ENCODE measurements around the gene ZBTB42. TPM values are rescaled to one million over a fixed set of nuclear protein-coding genes. Genes with fewer than 3 reads are reported as not detected.

Gene ZBTB42
- total RNA-seq, 1 experiment from 2014 or later = 6.1 TPM

DNA sequence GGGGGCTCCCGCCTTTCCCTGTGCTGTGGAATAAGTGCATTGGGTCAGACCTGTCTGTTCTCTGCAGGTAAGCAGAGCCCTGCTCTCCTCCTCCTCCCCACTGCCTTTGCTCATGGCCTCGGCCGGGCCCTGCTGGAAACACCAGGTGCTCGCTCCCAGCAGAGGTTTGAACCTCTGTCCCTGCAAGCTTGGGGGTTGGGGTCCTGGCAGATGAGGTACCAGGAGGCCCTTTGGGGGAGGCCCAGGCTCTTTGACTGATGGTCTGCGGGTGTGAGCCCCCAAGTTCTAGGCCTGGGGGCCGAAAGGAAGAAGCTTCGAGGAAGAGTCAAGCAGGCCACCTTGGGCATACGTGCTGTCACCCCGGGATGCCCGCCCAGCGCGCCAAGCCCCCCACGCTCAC, 42.1 kb downstream of the ZBTB42 start:
- no peak overlapping the region for H2BK15ac ChIP-seq (ENCODE audit: low read depth, low read length)
- no peaks in the 10 kb centered on the region for H4K20me1 ChIP-seq (ENCODE audit: control insufficient read depth, insufficient read depth, insufficient read length)
- Mint-ChIP-seq H3K27ac (no peak overlapping the region), H3K4me1 (peaks cover 13 to 16% of the 10 kb centered on the region in 2 experiments), H3K27me3 (ENCODE audit: low read depth) (peaks cover 91% of the 10 kb centered on the region), H3K4me3 (peak overlapping the region; percentile 24 to 48; a peak in 2 of 5 replicates), H3K9me3 (no peaks in the 10 kb centered on the region), H3K36me3 (ENCODE audit: insufficient read depth in 1 of 3, low read depth in 3 of 3) (no peaks in the 10 kb centered on the region)
- H3K27me3 ChIP-seq (ENCODE audit: insufficient read depth, low read length) = no peaks in the 10 kb centered on the region
- peak overlapping the region; percentile 51 for H3K18ac ChIP-seq (ENCODE audit: insufficient read length, low read depth, low read length)
- no peak overlapping the region for H2BK20ac ChIP-seq (ENCODE audit: low read depth, low read length, poor library complexity, severe bottlenecking)
- no peak overlapping the region for H3K4ac ChIP-seq (ENCODE audit: low read depth, low read length)
- WGBS (ENCODE audit: extremely low coverage, insufficient read length, low lambda C conversion rate) = no CpG with 5 or more reads among the region's 13 CpGs
- no peak overlapping the region for H4K5ac ChIP-seq (ENCODE audit: insufficient read length, low read depth, low read length)
- no peaks in the 10 kb centered on the region for H3K4me1 ChIP-seq (ENCODE audit: insufficient read depth, low read length)
- no peak overlapping the region for H2AFZ ChIP-seq (ENCODE audit: low read length)
- H3K14ac ChIP-seq (ENCODE audit: insufficient read depth, low read length) = peak overlapping the region; percentile 68; the same call in 1 of the 2 replicates
- H3K4me2 ChIP-seq (ENCODE audit: insufficient read depth, insufficient read length, low read length) = peak overlapping the region; percentile 51
- no peak overlapping the region for H3K56ac ChIP-seq (ENCODE audit: insufficient read length, low read depth, low read length)
- no peak overlapping the region for H3K27ac ChIP-seq (ENCODE audit: insufficient read length, low read depth, low read length)
- no peak overlapping the region for H4K8ac ChIP-seq (replicated peaks; ENCODE audit: insufficient read length, low read depth, low read length)
- no peak overlapping the region for H3K23ac ChIP-seq (ENCODE audit: insufficient read length, low read depth, low read length)
- no peak overlapping the region for H2BK120ac ChIP-seq (ENCODE audit: low read depth, low read length, poor library complexity, severe bottlenecking)
- no peaks in the 10 kb centered on the region for H3K79me1 ChIP-seq (ENCODE audit: insufficient read depth, low read depth, low read length, poor library complexity, severe bottlenecking)
- H3K9ac ChIP-seq (ENCODE audit: extremely low read depth, insufficient read length, low read length) = no peak overlapping the region
- no peak overlapping the region for H2AK5ac ChIP-seq (ENCODE audit: insufficient read length, low read length)
- H2BK12ac ChIP-seq (ENCODE audit: insufficient read length, low read depth, low read length) = no peak overlapping the region
- H3K9me3 ChIP-seq (ENCODE audit: control insufficient read depth, low read depth, low read length) = no peaks in the 10 kb centered on the region
- peaks cover 14% of the 10 kb centered on the region for H3K23me2 ChIP-seq (ENCODE audit: insufficient read length, low read depth, low read length, poor library complexity, severe bottlenecking)
- H4K91ac ChIP-seq (ENCODE audit: insufficient read length, low read depth, low read length) = no peak overlapping the region
- H3K79me2 ChIP-seq (ENCODE audit: insufficient read depth, low read length) = no peaks in the 10 kb centered on the region
- TF ChIP-seq, protein P1, sequence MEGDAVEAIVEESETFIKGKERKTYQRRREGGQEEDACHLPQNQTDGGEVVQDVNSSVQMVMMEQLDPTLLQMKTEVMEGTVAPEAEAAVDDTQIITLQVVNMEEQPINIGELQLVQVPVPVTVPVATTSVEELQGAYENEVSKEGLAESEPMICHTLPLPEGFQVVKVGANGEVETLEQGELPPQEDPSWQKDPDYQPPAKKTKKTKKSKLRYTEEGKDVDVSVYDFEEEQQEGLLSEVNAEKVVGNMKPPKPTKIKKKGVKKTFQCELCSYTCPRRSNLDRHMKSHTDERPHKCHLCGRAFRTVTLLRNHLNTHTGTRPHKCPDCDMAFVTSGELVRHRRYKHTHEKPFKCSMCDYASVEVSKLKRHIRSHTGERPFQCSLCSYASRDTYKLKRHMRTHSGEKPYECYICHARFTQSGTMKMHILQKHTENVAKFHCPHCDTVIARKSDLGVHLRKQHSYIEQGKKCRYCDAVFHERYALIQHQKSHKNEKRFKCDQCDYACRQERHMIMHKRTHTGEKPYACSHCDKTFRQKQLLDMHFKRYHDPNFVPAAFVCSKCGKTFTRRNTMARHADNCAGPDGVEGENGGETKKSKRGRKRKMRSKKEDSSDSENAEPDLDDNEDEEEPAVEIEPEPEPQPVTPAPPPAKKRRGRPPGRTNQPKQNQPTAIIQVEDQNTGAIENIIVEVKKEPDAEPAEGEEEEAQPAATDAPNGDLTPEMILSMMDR (conservative IDR thresholded peaks at IDR 0.05) = no peak
- H2BK5ac ChIP-seq (ENCODE audit: insufficient read length, low read length) = no peak overlapping the region
- no peak overlapping the region for H3T11ph ChIP-seq (ENCODE audit: low read length)
- DNase-seq = no peak
